RWPE1 (cell line): ENCODE measurements around the gene FAM20C.

ENCODE experiments used
- CTCF ChIA-PET: fragments of 350-600 bp; sonication (Branson Sonifier 250); formaldehyde crosslinking; extraction: SDS; loops from one replicate; lab custom pipeline; 2021; lab: Yijun Ruan, JAX
- POLR2A ChIA-PET: fragments of 400-600 bp; formaldehyde crosslinking; extraction: SDS; loops from one replicate; lab custom pipeline; 2020; ENCODE audit warnings: antibody characterized with exemption; ENCODE audit not compliant: low non-redundant PET; lab: Yijun Ruan, JAX
- DNase-seq: peaks from one replicate; pipeline ENCODE4 v3.0.0; 2012; ENCODE audit warnings: low spot score
- H3K27ac ChIP-seq: fragments of 450-650 bp; 2 replicates; pipeline ENCODE4 v1.5.1; 2017
- TF ChIP-seq, protein P1 (sequence below): fragments of 450-650 bp; conservative IDR thresholded peaks from 2 replicates; pipeline ENCODE4 v1.5.1; 2017; ENCODE audit warnings: low read depth, mild to moderate bottlenecking

FAM20C gene

GRCh38 chr7:148932-149790, 43.2 kb upstream of the FAM20C start:
- H3K27ac ChIP-seq = peak overlapping the region; percentile 93
- POLR2A ChIA-PET = interaction anchor here (0.7 kb wide), 1 partner anchor 14 kb away, joined by 3 read pairs; no protein-coding TSS in a partner anchor
- TF ChIP-seq, protein P1, sequence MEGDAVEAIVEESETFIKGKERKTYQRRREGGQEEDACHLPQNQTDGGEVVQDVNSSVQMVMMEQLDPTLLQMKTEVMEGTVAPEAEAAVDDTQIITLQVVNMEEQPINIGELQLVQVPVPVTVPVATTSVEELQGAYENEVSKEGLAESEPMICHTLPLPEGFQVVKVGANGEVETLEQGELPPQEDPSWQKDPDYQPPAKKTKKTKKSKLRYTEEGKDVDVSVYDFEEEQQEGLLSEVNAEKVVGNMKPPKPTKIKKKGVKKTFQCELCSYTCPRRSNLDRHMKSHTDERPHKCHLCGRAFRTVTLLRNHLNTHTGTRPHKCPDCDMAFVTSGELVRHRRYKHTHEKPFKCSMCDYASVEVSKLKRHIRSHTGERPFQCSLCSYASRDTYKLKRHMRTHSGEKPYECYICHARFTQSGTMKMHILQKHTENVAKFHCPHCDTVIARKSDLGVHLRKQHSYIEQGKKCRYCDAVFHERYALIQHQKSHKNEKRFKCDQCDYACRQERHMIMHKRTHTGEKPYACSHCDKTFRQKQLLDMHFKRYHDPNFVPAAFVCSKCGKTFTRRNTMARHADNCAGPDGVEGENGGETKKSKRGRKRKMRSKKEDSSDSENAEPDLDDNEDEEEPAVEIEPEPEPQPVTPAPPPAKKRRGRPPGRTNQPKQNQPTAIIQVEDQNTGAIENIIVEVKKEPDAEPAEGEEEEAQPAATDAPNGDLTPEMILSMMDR = no peak
- DNase-seq = peak; percentile 99
- CTCF ChIA-PET = interaction anchor here (0.6 kb wide), 2 partner anchors 585 to 1028 kb away, joined by 3 to 4 read pairs; no protein-coding TSS in a partner anchor

DNA sequence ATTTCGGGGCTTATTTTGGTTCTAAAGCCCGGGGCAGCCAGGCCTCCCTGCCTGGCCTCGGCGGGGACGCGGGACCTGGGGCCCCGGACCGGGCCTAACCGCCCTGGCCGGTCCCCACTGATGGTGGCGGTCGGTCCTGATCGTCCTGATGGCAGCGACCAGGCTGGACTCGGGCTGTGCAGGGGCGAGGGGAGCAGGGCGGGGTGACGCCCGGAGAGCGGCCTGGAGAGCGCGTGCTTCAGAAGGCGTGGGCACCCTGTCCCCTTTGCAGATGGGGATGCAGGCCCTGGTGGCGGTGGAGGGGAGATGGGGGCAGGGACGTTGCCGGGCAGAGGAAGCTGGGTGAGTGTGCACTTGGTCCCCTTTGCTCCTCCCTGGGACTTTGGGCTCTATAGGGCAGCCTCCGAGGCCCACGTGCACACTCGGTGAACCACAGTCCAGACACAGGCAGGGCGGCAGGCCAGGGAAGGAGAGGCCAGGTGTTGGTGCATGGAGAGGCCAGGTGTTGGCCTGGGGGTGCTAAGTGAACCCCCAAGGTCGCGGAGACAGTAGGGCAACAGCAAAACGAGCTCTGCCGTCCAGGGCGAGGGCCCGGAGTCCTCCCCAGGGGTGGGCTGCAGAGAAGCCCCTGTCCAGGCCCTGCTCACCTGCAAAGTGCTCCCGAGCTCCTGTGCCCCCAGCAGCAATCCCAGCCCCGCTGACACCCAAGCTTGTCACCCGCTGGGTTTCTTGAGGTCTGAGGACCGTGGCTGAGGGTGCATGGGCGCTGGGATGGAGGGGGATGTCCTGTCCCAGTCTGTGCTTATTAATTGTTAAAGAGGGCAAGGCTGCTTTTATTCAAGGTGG, 42.4 kb upstream of the FAM20C start:
- TF ChIP-seq, protein P1 = no peak
- H3K27ac ChIP-seq = peak overlapping the region; percentile 93
- ChIA-PET POLR2A (interaction anchor here (0.7 kb wide), 1 partner anchor 15 kb away, joined by 3 read pairs; no protein-coding TSS in a partner anchor), CTCF (interaction anchor here (0.6 to 0.8 kb wide), 3 partner anchors 24 to 85 kb away, joined by 3 to 6 read pairs (median 4); no protein-coding TSS in a partner anchor)
- no peak for DNase-seq

GRCh38 chr7:150811-151221, 41.6 kb upstream of the FAM20C start:
- H3K27ac ChIP-seq = peak overlapping the region; percentile 93
- DNase-seq = no peak
- POLR2A ChIA-PET = no interaction called here
- TF ChIP-seq, protein P1 = no peak
- CTCF ChIA-PET = interaction anchor here (0.5 kb wide), 1 partner anchor 113 kb away, joined by 3 read pairs; no protein-coding TSS in a partner anchor

- TF ChIP-seq, protein P1 = no peak
- ChIA-PET CTCF (interaction anchor here (0.5 kb wide), 1 partner anchor 113 kb away, joined by 3 read pairs; no protein-coding TSS in a partner anchor), POLR2A (interaction anchor here (0.7 kb wide), 1 partner anchor 40 kb away, joined by 3 read pairs; no protein-coding TSS in a partner anchor)
- no peak overlapping the region for H3K27ac ChIP-seq
- no peak for DNase-seq
Measured at GRCh38 chr7:151346-152050, 40.9 kb upstream of the FAM20C start.

- no peak overlapping the region for H3K27ac ChIP-seq
- ChIA-PET POLR2A (no interaction called here), CTCF (interaction anchor here (0.5 to 0.7 kb wide), 2 partner anchors 88 to 111 kb away, joined by 3 read pairs; no protein-coding TSS in a partner anchor)
- DNase-seq = no peak
- TF ChIP-seq, protein P1 = no peak
Measured at GRCh38 chr7:152702-153391, 39.5 kb upstream of the FAM20C start.
